Gastrocnemius medialis (tissue), 4 donors: ENCODE measurements around the gene TRMT10C. TPM values are rescaled to one million over a fixed set of nuclear protein-coding genes. Genes with fewer than 3 reads are reported as not detected.
"Not testable (repeated sequence)": the region's sequence is repeated elsewhere in the genome, so short reads cannot be mapped to it uniquely, and the experiment has no call there.

Experiments
- ATAC-seq, 2 donors: fragments of 150-250 bp; one replicate each; pipeline ENCODE4 v1.9.1; 2016
- DNase-seq, 2 donors: peaks; one replicate each; pipeline ENCODE4 v3.0.0-alpha.2; 2019
- H3K27ac ChIP-seq, 4 donors: fragments of 200-600 bp; sonication (generic); 1 replicate in 1 of 4; 2 replicates in 3 of 4; pipeline ENCODE4 v1.5.1; 2016 to 2018; ENCODE audit warnings: mild to moderate bottlenecking in 2 of 4, moderate library complexity in 1 of 4
- H3K27me3 ChIP-seq, 3 donors: fragments of 200-600 bp; sonication (generic) in 2 of 3; 1 replicate in 1 of 3; 2 replicates in 2 of 3; pipeline versions ENCODE4 v1.5.1 to v1.6.0; 2016 to 2019; ENCODE audit warnings: mild to moderate bottlenecking in 1 of 3, moderate library complexity in 1 of 3
- H3K36me3 ChIP-seq, 2 donors: fragments of 200-600 bp; sonication (generic) in 1 of 2; one replicate each; pipeline ENCODE4 v1.5.1; 2017 to 2018
- H3K4me1 ChIP-seq, 2 donors: fragments of 200-600 bp; sonication (generic) in 1 of 2; one replicate each; pipeline ENCODE4 v1.5.1; 2016 to 2017; ENCODE audit warnings: mild to moderate bottlenecking in 2 of 2
- H3K4me3 ChIP-seq, 4 donors: fragments of 200-600 bp; sonication (generic) in 3 of 4; 1 replicate in 1 of 4; 2 replicates in 3 of 4; pipeline ENCODE4 v1.5.1; 2016 to 2019; ENCODE audit warnings: mild to moderate bottlenecking in 2 of 4
- H3K9me3 ChIP-seq, 3 donors: fragments of 200-600 bp; sonication (generic) in 2 of 3; 1 replicate in 1 of 3; 2 replicates in 2 of 3; pipeline ENCODE4 v1.5.1; 2016 to 2019
- CTCF ChIP-seq, 5 experiments: fragments of 450-650 bp in 3 of 5; fragments of 200-600 bp in 2 of 5; sonication (generic) in 2 of 5; IDR thresholded peaks in 4 of 5; conservative IDR thresholded peaks in 1 of 5; 1 replicate in 4 of 5; 2 replicates in 1 of 5; pipeline ENCODE4 v1.5.1; 2016 to 2019; ENCODE audit warnings: antibody characterized with exemption in 5 of 5, mild to moderate bottlenecking in 3 of 5, moderate library complexity in 3 of 5
- POLR2A ChIP-seq, 2 donors: fragments of 450-650 bp; IDR thresholded peaks; one replicate each; pipeline ENCODE4 v1.6.1; 2017; ENCODE audit warnings: antibody characterized with exemption in 2 of 2, mild to moderate bottlenecking in 2 of 2, moderate library complexity in 2 of 2
- in situ Hi-C, 4 donors: fragments of 200-750 bp; cut with MboI; loops; one replicate each; pipeline versions ENCODE4 v1.15.0 to v1.8.0; 2017; ENCODE audit warnings: low sequenced_read_pairs in 4 of 4
- intact Hi-C: fragments of 100-400 bp; cut with DNase I; formaldehyde crosslinking; loops from one replicate; pipeline ENCODE4 v1.15.1; 2023; ENCODE audit warnings: low total_unique reads
- total RNA-seq, 4 donors: library from RNA; depleted of rRNA; stranded (reverse); fragments of >200 nt; gene quantifications; one replicate each; pipeline versions ENCODE4 v1.1.0 to v1.2.3, GENCODE V29; 2016

The TRMT10C gene
- total RNA-seq, 4 donors from 2014 or later = 17.9 to 33.2 (median 26.2) TPM

GRCh38 chr3:101611023-101611422, 49.4 kb downstream of the TRMT10C start:
- no peak for DNase-seq
- no peak for ATAC-seq

GRCh38 chr3:101613014-101613413, 51.3 kb downstream of the TRMT10C start:
- H3K4me3 ChIP-seq, H3K9me3 ChIP-seq, in situ Hi-C loops, ATAC-seq, H3K4me1 ChIP-seq, intact Hi-C loops, H3K36me3 ChIP-seq, H3K27me3 ChIP-seq, H3K27ac ChIP-seq, DNase-seq: not testable (repeated sequence)

More at GRCh38 chr3:101611023-101611422, 49.4 kb downstream of the TRMT10C start:
- Histone ChIP-seq H3K9me3 (no peaks in the 10 kb centered on the region), H3K36me3 (no peaks in the 10 kb centered on the region), H3K4me3 (no peak overlapping the region), H3K27me3 (no peaks in the 10 kb centered on the region), H3K4me1 (no peaks in the 10 kb centered on the region), H3K27ac (no peak overlapping the region)
- TF ChIP-seq POLR2A (IDR thresholded peaks at IDR 0.05) (no peak), CTCF (IDR thresholded peaks at IDR 0.05 in 4 of 5, conservative IDR thresholded peaks at IDR 0.05 in 1 of 5) (no peak)
- in situ Hi-C loops = no loop called here
- intact Hi-C loops = no loop called here

GRCh38 chr3:101615525-101615924, 53.9 kb downstream of the TRMT10C start:
- TF ChIP-seq POLR2A (IDR thresholded peaks at IDR 0.05) (no peak), CTCF (IDR thresholded peaks at IDR 0.05 in 4 of 5, conservative IDR thresholded peaks at IDR 0.05 in 1 of 5) (no peak)
- intact Hi-C loops = no loop called here
- Histone ChIP-seq H3K9me3 (no peaks in the 10 kb centered on the region), H3K27me3 (no peaks in the 10 kb centered on the region), H3K36me3 (no peaks in the 10 kb centered on the region), H3K4me1 (no peaks in the 10 kb centered on the region), H3K4me3 (no peak overlapping the region), H3K27ac (no peak overlapping the region)
- in situ Hi-C loops = no loop called here
- DNase-seq (no peak), ATAC-seq (no peak)

Other genes with a start within 250 kb of the TRMT10C start
- gene IMPG2, start 241.3 kb upstream of the TRMT10C start, total RNA-seq = under 1 TPM in 3 of 4 donors, not detected in 1; 0.13 to 0.42 (median 0.36) TPM
- 10 to 100 TPM in 1 of 4 donors, 1 to 10 TPM in 3; 5.3 to 16.8 (median 5.9) TPM for gene SENP7, start 48.7 kb upstream of the TRMT10C start, total RNA-seq
- gene PCNP, start 12.3 kb downstream of the TRMT10C start, total RNA-seq = 10 to 100 TPM; 57.6 to 68.6 (median 63.2) TPM
- gene ZBTB11, start 115.3 kb downstream of the TRMT10C start, total RNA-seq = 10 to 100 TPM; 14.6 to 20.9 (median 16.1) TPM
- 1,000 to 10,000 TPM; 1,085 to 1,329 (median 1,254) TPM for gene RPL24, start 124.8 kb downstream of the TRMT10C start, total RNA-seq
- gene CEP97, start 162.7 kb downstream of the TRMT10C start, total RNA-seq = 10 to 100 TPM in 3 of 4 donors, 1 to 10 TPM in 1; 8.3 to 20.0 (median 13.2) TPM
- 10 to 100 TPM; 31.5 to 52.0 (median 44.5) TPM for gene NXPE3, start 217.3 kb downstream of the TRMT10C start, total RNA-seq